ENCODE measurements around the gene PSIP1. TPM values are rescaled to one million over a fixed set of nuclear protein-coding genes. Genes with fewer than 3 reads are reported as not detected.

Gene PSIP1
- total and polyA plus RNA-seq, 9 of the 15 experiments (the other 6 are each of a cell fraction or from before 2014, with no cell fraction given): 18.8 to 119 (median 59.9) TPM

- TF ChIP-seq MNT (conservative IDR thresholded peaks at IDR 0.05): peak; percentile 69 to 83
- peak; percentile 87 for TF ChIP-seq KLF1 (tag; IDR thresholded peaks at IDR 0.05)
- TF ChIP-seq TFAM (CRISPR knock-in tag; conservative IDR thresholded peaks at IDR 0.05): no peak
- TF ChIP-seq CXXC5 (CRISPR knock-in tag; IDR thresholded peaks at IDR 0.05): peak; percentile 96
- TF ChIP-seq SMARCB1 (IDR thresholded peaks at IDR 0.05; ENCODE audit: insufficient read length, low read depth): no peak
- no peak for TF ChIP-seq EGR1 (conservative IDR thresholded peaks at IDR 0.05)
- no peak for TF ChIP-seq ZNF778 (CRISPR knock-in tag; IDR thresholded peaks at IDR 0.05)
- peak; percentile 63; the same call in 1 of the 2 replicates for TF ChIP-seq SUPT5H (IDR thresholded peaks at IDR 0.05)
Observed at GRCh38 chr9:15422372-15423230, 88.2 kb downstream of the PSIP1 start, which contains the start of gene SNAPC3 (continued).

GRCh38 chr9:15421990-15422371, 88.8 kb downstream of the PSIP1 start:
- BruUV-seq (replicated peaks): TSS peak; percentile 95
- Histone ChIP-seq H4K20me1 (replicated peaks; ENCODE audit: control insufficient read depth, insufficient read depth, low read length) (no peaks in the 10 kb centered on the region), H3K27ac (ENCODE audit: extremely low read depth, low read depth, low read length) (peak overlapping the region; percentile 75), H3K4me3 (peak overlapping the region; percentile 96), H3K4me1 (replicated peaks in 1 of 2; ENCODE audit: control insufficient read depth in 2 of 2, insufficient read depth in 2 of 2, low read length in 2 of 2) (peaks cover 8 to 18% of the 10 kb centered on the region in 2 experiments; a peak in 4 of 5 replicates), H3K27me3 (ENCODE audit: control insufficient read depth in 2 of 2, insufficient read depth in 2 of 2, low read length in 2 of 2) (no peaks in the 10 kb centered on the region), H3K9ac (ENCODE audit: insufficient read depth in 1 of 2, low read depth in 2 of 2, low read length in 2 of 2) (peak overlapping the region; percentile 79 to 91), H3K9me1 (ENCODE audit: control insufficient read depth, insufficient read depth, low read length) (peaks cover 2% of the 10 kb centered on the region), H2AFZ (ENCODE audit: low read depth, low read length) (peak overlapping the region; percentile 94), H3K9me3 (replicated peaks; ENCODE audit: control insufficient read depth, insufficient read depth, low read depth, low read length) (no peaks in the 10 kb centered on the region), H3K79me2 (ENCODE audit: control insufficient read depth, insufficient read depth, low read length) (peaks cover 43% of the 10 kb centered on the region), H3K36me3 (ENCODE audit: control insufficient read depth, insufficient read depth, low read length) (peaks cover 24% of the 10 kb centered on the region), H3K4me2 (ENCODE audit: insufficient read depth, low read length) (peak overlapping the region; percentile 84)
- in situ Hi-C loops (cut with MboI): no loop called here
- 25% methylated on average over 9 of the region's 9 CpGs for WGBS (ENCODE audit: insufficient coverage, low coverage, missing lambda C conversion rate)
- ATAC-seq (no peak), DNase-seq (ENCODE audit: extremely low read depth in 1 of 4, low spot score in 3 of 4) (no peak), FAIRE-seq (no peak)
- ChIA-PET CTCF (ENCODE audit: low intra/inter-chr PET ratio) (no interaction called here), POLR2A (interaction anchor here (0.9 kb wide), 1 partner anchor 184 kb away, joined by 3 read pairs; no protein-coding TSS in a partner anchor)
- intact Hi-C loops (cut with micrococcal nuclease): loop anchor here (5.0 kb wide), 1 partner anchor 110 kb away; no protein-coding TSS in a partner anchor
- TF ChIP-seq ETS1 (conservative IDR thresholded peaks at IDR 0.05; ENCODE audit: control insufficient read depth, low read depth, low read length) (no peak), ZNF57 (CRISPR knock-in tag; IDR thresholded peaks at IDR 0.05) (no peak), IRF9 (tag; IDR thresholded peaks at IDR 0.05) (no peak), LEF1 (IDR thresholded peaks at IDR 0.05) (no peak), TEAD1 (CRISPR knock-in tag; IDR thresholded peaks at IDR 0.05) (no peak), DNMT1 (IDR thresholded peaks at IDR 0.05) (no peak), ZNF766 (CRISPR knock-in tag; conservative IDR thresholded peaks at IDR 0.05) (no peak), PHB2 (IDR thresholded peaks at IDR 0.05; ENCODE audit: low read depth) (no peak), SNIP1 (IDR thresholded peaks at IDR 0.05; ENCODE audit: low read depth) (no peak), ZBTB1 (CRISPR knock-in tag; IDR thresholded peaks at IDR 0.05; ENCODE audit: borderline replicate concordance, low read depth) (no peak), MCM7 (IDR thresholded peaks at IDR 0.05) (no peak)

Data from K562 (cell line).